Natural killer cell (primary cell): ENCODE measurements around the gene HMGCL. TPM values are rescaled to one million over a fixed set of nuclear protein-coding genes. Genes with fewer than 3 reads are reported as not detected.
"Not testable (repeated sequence)": the region's sequence is repeated elsewhere in the genome, so short reads cannot be mapped to it uniquely, and the experiment has no call there.

Experiments
- ATAC-seq, 3 donors: fragments of 150-1000 bp in 2 of 3; fragments of 200-7000 bp in 1 of 3; cut with Tn5 transposase; 1 replicate in 1 of 3; 2 replicates in 2 of 3; pipeline ENCODE4 v1.10.0; 2021; ENCODE audit warnings: mild to moderate bottlenecking in 2 of 3, moderate library complexity in 2 of 3
- DNase-seq, 2 donors: peaks; one replicate each; pipeline versions ENCODE4 v3.0.0 to v3.0.0-alpha.2; 2013 to 2021; ENCODE audit warnings: mixed read lengths in 1 of 2
- H3K27ac ChIP-seq: one replicate; pipeline ENCODE4 v1.5.1; 2013; ENCODE audit warnings: mild to moderate bottlenecking, low read length
- H3K27me3 ChIP-seq: one replicate; pipeline ENCODE4 v1.6.1; 2013; ENCODE audit warnings: low read length; ENCODE audit not compliant: control insufficient read depth, insufficient read depth
- H3K36me3 ChIP-seq: one replicate; pipeline ENCODE4 v1.6.1; 2013; ENCODE audit warnings: low read length; ENCODE audit not compliant: control insufficient read depth, insufficient read depth
- H3K4me1 ChIP-seq: one replicate; pipeline ENCODE4 v1.6.1; 2013; ENCODE audit warnings: low read length; ENCODE audit not compliant: control insufficient read depth, insufficient read depth
- H3K4me3 ChIP-seq: one replicate; pipeline ENCODE4 v1.5.1; 2013; ENCODE audit warnings: low read length
- H3K9me3 ChIP-seq: one replicate; pipeline ENCODE4 v1.6.1; 2013; ENCODE audit warnings: low read length; ENCODE audit not compliant: control insufficient read depth, insufficient read depth
- H3K27ac Mint-ChIP-seq, 2 donors: one replicate each; pipeline ENCODE4 v1.8.0; 2022; ENCODE audit warnings: mild to moderate bottlenecking in 2 of 2, mixed read lengths in 2 of 2, moderate library complexity in 1 of 2
- H3K27me3 Mint-ChIP-seq, 2 donors: one replicate each; pipeline ENCODE4 v1.8.0; 2022; ENCODE audit warnings: low read depth in 2 of 2, mixed read lengths in 2 of 2
- H3K36me3 Mint-ChIP-seq: one replicate; pipeline ENCODE4 v1.8.0; 2022; ENCODE audit warnings: mixed read lengths
- H3K4me1 Mint-ChIP-seq, 2 donors: one replicate each; pipeline ENCODE4 v1.8.0; 2022; ENCODE audit warnings: mixed read lengths in 2 of 2
- H3K4me3 Mint-ChIP-seq: one replicate; pipeline ENCODE4 v1.8.0; 2022; ENCODE audit warnings: mild to moderate bottlenecking, moderate library complexity, mixed read lengths
- H3K9me3 Mint-ChIP-seq, 2 donors: one replicate each; pipeline ENCODE4 v1.8.0; 2022; ENCODE audit warnings: mixed read lengths in 2 of 2
- WGBS: methylation state at CpG from one replicate; pipeline ENCODE4 v1.1.7; 2013; ENCODE audit warnings: missing lambda C conversion rate; ENCODE audit not compliant: insufficient coverage; 5-methylcytosine and 5-hydroxymethylcytosine counted together
- intact Hi-C: fragments of 100-400 bp; cut with micrococcal nuclease; formaldehyde crosslinking; loops from one replicate; pipeline ENCODE4 v1.14.2; 2022
- total RNA-seq, 4 donors: library from RNA; stranded (reverse); fragments of 120-200 nt in 1 of 4; gene quantifications; one replicate each; pipeline versions ENCODE4 v1.2.3 to v1.2.4, GENCODE V29; 2013 to 2022
- TF ChIP-seq, protein P1 (sequence below): fragments of 200-600 bp; IDR thresholded peaks from one replicate; pipeline ENCODE4 v1.8.0; 2022; ENCODE audit warnings: antibody characterized with exemption

Gene HMGCL
- total RNA-seq, 3 donors from 2014 or later (not counting 1 experiment from before 2014, with no cell fraction given): 16.8 to 26.9 (median 17.0) TPM

DNA sequence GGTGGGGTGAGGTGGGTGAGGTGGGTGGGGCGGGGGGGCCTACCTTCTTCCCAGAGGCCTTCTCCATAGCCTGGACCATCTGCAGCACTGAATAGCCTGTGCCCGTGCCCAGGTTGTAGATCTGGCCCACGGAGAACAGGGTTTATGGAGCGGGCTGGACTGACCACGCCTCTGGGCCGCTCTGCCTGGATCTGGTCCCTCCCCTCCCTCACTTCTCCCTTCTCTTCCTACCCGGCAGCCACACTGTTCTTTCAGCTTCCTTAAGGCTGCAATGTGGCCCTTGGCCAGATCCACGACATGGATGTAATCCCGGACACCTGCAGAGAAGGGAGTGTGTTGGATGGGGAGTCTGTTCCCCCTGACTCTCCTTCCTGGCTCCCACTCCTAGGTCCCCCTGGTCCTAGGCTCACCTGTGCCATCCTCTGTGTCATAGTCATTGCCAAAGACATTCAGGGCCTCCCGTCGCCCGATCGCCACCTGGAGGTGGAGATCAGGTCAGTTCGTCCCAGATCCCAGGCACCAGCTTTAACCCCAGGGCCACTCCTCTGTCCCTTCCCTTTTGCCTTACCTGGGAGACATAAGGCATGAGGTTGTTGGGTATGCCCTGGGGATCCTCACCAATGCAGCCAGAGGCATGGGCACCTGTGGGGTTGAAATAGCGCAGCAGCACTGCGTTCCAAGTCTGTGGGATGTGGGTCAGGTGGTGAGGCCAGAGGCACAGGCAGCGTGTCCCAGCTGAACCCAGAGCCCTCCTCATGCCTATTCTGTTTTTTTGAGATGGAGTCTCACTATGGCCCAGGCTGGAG lies 28.6 kb downstream of the HMGCL start:
- Mint-ChIP-seq H3K27me3 (no peaks in the 10 kb centered on the region), H3K4me1 (peaks cover 20 to 53% of the 10 kb centered on the region in 2 donors), H3K36me3 (no peaks in the 10 kb centered on the region), H3K9me3 (no peaks in the 10 kb centered on the region), H3K4me3 (no peak overlapping the region), H3K27ac (peak overlapping the region in 1 of 2 donors; percentile 3)
- Histone ChIP-seq H3K9me3 (no peaks in the 10 kb centered on the region), H3K4me3 (no peak overlapping the region), H3K4me1 (peaks cover 46% of the 10 kb centered on the region), H3K27ac (no peak overlapping the region), H3K36me3 (peaks cover 28% of the 10 kb centered on the region), H3K27me3 (no peaks in the 10 kb centered on the region)
- TF ChIP-seq, protein P1, sequence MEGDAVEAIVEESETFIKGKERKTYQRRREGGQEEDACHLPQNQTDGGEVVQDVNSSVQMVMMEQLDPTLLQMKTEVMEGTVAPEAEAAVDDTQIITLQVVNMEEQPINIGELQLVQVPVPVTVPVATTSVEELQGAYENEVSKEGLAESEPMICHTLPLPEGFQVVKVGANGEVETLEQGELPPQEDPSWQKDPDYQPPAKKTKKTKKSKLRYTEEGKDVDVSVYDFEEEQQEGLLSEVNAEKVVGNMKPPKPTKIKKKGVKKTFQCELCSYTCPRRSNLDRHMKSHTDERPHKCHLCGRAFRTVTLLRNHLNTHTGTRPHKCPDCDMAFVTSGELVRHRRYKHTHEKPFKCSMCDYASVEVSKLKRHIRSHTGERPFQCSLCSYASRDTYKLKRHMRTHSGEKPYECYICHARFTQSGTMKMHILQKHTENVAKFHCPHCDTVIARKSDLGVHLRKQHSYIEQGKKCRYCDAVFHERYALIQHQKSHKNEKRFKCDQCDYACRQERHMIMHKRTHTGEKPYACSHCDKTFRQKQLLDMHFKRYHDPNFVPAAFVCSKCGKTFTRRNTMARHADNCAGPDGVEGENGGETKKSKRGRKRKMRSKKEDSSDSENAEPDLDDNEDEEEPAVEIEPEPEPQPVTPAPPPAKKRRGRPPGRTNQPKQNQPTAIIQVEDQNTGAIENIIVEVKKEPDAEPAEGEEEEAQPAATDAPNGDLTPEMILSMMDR: no peak
- ATAC-seq (no peak), DNase-seq (no peak)
- 94% methylated on average over 13 of the region's 17 CpGs for WGBS
- intact Hi-C loops: no loop called here

DNA sequence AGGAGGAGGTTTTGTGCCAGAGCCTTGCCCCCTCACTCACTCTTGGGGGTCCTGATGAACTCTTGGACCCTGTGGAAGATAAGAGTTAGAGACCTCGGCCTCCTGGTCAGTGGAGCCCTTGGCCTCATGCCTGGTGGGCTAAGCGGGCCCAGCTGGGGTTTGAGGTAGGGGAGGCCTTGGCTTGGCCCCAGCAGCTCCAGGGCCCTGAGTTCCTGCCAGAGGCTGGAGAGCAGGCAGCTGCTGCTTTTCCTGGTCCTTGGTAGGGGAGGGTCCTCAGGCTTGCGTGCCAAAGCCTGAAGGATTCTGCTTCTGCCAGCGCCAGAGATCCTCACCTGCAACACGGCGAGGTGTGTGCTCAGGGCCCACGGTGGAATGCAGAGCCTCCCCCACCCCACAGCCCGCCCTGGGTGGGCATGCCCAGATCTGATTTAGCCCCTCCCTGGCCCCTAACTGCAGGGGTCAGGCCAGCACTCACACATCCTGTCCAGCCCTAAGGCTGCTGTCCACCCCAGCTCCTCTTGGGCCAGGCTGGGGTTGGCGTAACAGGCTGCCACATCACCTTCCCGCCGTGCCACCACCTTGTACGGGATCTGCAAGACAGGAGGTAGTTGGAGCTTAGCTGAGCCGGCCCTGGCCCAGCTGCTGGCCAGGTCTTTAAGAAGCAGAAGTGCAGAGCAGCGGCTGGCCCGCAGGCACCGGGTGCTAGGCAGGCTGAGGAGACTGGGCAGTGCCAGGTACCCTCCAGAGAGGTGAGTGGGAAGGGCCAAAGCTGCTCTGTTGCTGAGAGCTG lies 29.4 kb downstream of the HMGCL start:
- no peaks in the 10 kb centered on the region for H3K27me3 Mint-ChIP-seq
- no peak for ATAC-seq

DNA sequence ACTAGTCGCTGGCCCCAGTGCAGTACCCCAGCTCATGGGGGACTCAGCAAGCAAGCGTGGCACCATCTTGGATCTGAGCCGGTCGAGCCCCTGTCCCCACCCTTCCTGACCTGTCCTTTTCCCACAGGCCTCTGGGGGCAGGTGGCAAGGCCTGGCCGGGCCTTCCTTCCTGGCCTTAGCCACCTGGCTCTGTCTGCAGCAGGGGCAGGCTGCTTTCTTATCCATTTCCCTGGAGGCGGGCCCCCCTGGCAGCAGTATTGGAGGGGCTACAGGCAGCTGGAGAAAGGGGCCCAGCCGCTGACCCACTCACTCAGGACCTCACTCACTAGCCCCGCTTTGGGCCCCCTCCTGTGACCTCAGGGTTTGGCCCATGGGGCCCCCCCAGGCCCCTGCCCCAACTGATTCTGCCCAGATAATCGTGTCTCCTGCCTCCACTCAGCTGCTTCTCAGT lies 30.5 kb downstream of the HMGCL start:
- 87% methylated on average over 9 of the region's 9 CpGs for whole genome bisulfite sequencing
- Mint-ChIP-seq H3K4me1 (peaks cover 32 to 54% of the 10 kb centered on the region in 2 donors), H3K4me3 (peak overlapping the region; percentile 31), H3K27ac (peak overlapping the region in 1 of 2 donors; percentile 72)
- H3K4me3 ChIP-seq, H3K9me3 ChIP-seq, ATAC-seq, H3K27me3 ChIP-seq, H3K27ac ChIP-seq, H3K36me3 Mint-ChIP-seq, intact Hi-C loops, DNase-seq, H3K27me3 Mint-ChIP-seq, H3K9me3 Mint-ChIP-seq: not testable (repeated sequence)
- H3K4me1 ChIP-seq: peaks cover 46% of the 10 kb centered on the region
- H3K36me3 ChIP-seq: peaks cover 28% of the 10 kb centered on the region

More for the DNA sequence above, 29.4 kb downstream of the HMGCL start:
- Histone ChIP-seq H3K27ac (no peak overlapping the region), H3K9me3 (no peaks in the 10 kb centered on the region), H3K36me3 (peaks cover 28% of the 10 kb centered on the region), H3K4me1 (peaks cover 42% of the 10 kb centered on the region), H3K4me3 (no peak overlapping the region), H3K27me3 (no peaks in the 10 kb centered on the region)
- intact Hi-C loops: no loop called here
- WGBS: 95% methylated on average over 16 of the region's 16 CpGs
- Mint-ChIP-seq H3K36me3 (no peaks in the 10 kb centered on the region), H3K4me1 (peaks cover 28 to 54% of the 10 kb centered on the region in 2 donors), H3K27ac (peak overlapping the region; percentile 70 to 72), H3K9me3 (no peaks in the 10 kb centered on the region), H3K4me3 (no peak overlapping the region)
- DNase-seq: no peak
- TF ChIP-seq, protein P1: no peak
